Esophagus squamous epithelium (tissue), 5 donors: ENCODE measurements around the gene HFE. TPM values are rescaled to one million over a fixed set of nuclear protein-coding genes. Genes with fewer than 3 reads are reported as not detected.

Experiments used
- DNase-seq: peaks from one replicate; lab custom pipeline; 2025; lab: John Stamatoyannopoulos, UW
- H3K27ac ChIP-seq, 4 donors: fragments of 200-600 bp; sonication (generic); one replicate each; pipeline ENCODE4 v1.5.1; 2016 to 2019; ENCODE audit warnings: mild to moderate bottlenecking in 1 of 4
- H3K27me3 ChIP-seq, 4 donors: fragments of 200-600 bp; sonication (generic); 1 replicate in 3 of 4; 2 replicates in 1 of 4; pipeline versions ENCODE4 v1.5.1 to v1.6.0; 2017 to 2021; ENCODE audit warnings: antibody characterized with exemption in 1 of 4
- H3K36me3 ChIP-seq, 3 donors: fragments of 200-600 bp; sonication (generic); one replicate each; pipeline ENCODE4 v1.5.1; 2016 to 2019
- H3K4me1 ChIP-seq, 3 donors: fragments of 200-600 bp; sonication (generic); one replicate each; pipeline ENCODE4 v1.5.1; 2017 to 2019
- H3K4me3 ChIP-seq, 4 donors: fragments of 200-600 bp; sonication (generic); 1 replicate in 3 of 4; 2 replicates in 1 of 4; pipeline ENCODE4 v1.5.1; 2016 to 2019; ENCODE audit warnings: mild to moderate bottlenecking in 2 of 4, moderate library complexity in 1 of 4
- H3K9me3 ChIP-seq, 3 donors: fragments of 200-600 bp; sonication (generic); one replicate each; pipeline ENCODE4 v1.5.1; 2016 to 2019
- POLR2A ChIP-seq, 4 donors: fragments of 450-650 bp; IDR thresholded peaks; one replicate each; pipeline ENCODE4 v1.6.1; 2017; ENCODE audit warnings: antibody characterized with exemption in 4 of 4, mild to moderate bottlenecking in 4 of 4, moderate library complexity in 3 of 4
- WGBS, 2 donors: methylation state at CpG; one replicate each; pipeline ENCODE4 v1.1.5; 2018; 5-methylcytosine and 5-hydroxymethylcytosine counted together
- intact Hi-C: fragments of 100-400 bp; cut with DNase I; formaldehyde crosslinking; loops from one replicate; pipeline ENCODE4 v1.15.0; 2022
- total RNA-seq, 4 donors: library from RNA; depleted of rRNA; stranded (reverse); fragments of >200 nt; gene quantifications; one replicate each; pipeline ENCODE4 v1.1.0, GENCODE V29; 2016
- TF ChIP-seq, protein P1 (sequence below), 6 experiments: fragments of 450-650 bp in 4 of 6; fragments of 200-600 bp in 2 of 6; sonication (generic) in 2 of 6; IDR thresholded peaks; one replicate each; pipeline ENCODE4 v1.5.1; 2016 to 2019; ENCODE audit warnings: antibody characterized with exemption in 6 of 6, mild to moderate bottlenecking in 4 of 6, moderate library complexity in 4 of 6
- donor health status: DM: yes; HTN: yes; CAD: no.

Gene HFE
- total RNA-seq, 4 donors from 2014 or later: 2.9 to 7.3 (median 4.3) TPM

DNA sequence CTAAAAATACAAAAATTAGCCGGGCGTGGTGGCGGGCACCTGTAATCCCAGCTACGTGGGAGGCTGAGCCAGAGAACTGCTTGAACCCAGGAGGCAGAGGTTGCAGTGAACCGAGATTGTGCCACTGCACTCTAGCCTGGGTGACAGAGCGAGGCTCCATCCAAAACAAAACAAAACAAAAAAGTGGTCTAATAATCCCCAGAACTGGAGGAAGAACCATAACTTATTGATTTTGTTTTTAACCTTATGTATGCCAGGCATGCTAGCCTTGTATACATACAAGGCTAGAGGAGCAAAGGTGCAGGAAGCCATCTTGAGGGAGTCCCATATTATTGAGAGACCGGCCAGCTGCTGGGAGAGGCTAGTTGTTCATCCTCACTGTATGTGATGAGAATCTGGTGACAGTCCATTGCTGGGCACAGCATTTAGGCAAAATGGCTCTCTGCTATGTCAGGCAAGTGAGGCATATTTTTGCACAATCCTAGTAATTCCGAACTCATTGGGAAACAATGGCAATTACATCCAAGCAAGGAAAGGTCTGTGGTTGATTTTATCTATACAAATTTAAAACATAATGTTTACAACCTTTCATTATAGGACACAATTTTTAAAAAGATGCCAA, 18.0 kb downstream of the HFE start:
- no peak for DNase-seq
- TF ChIP-seq, protein P1, sequence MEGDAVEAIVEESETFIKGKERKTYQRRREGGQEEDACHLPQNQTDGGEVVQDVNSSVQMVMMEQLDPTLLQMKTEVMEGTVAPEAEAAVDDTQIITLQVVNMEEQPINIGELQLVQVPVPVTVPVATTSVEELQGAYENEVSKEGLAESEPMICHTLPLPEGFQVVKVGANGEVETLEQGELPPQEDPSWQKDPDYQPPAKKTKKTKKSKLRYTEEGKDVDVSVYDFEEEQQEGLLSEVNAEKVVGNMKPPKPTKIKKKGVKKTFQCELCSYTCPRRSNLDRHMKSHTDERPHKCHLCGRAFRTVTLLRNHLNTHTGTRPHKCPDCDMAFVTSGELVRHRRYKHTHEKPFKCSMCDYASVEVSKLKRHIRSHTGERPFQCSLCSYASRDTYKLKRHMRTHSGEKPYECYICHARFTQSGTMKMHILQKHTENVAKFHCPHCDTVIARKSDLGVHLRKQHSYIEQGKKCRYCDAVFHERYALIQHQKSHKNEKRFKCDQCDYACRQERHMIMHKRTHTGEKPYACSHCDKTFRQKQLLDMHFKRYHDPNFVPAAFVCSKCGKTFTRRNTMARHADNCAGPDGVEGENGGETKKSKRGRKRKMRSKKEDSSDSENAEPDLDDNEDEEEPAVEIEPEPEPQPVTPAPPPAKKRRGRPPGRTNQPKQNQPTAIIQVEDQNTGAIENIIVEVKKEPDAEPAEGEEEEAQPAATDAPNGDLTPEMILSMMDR (IDR thresholded peaks at IDR 0.05): no peak
- no peak for TF ChIP-seq POLR2A (IDR thresholded peaks at IDR 0.05)
- H3K27ac ChIP-seq: peak overlapping the region in 1 of 4 donors; percentile 89
- no peak overlapping the region for H3K4me3 ChIP-seq
- no peaks in the 10 kb centered on the region for H3K27me3 ChIP-seq
- WGBS, 2 donors: 89 to 97% methylated on average over 8 of the region's 8 CpGs
- H3K4me1 ChIP-seq: peaks cover 5 to 16% (median 9%) of the 10 kb centered on the region in 3 donors
- intact Hi-C loops: no loop called here
- H3K36me3 ChIP-seq: no peaks in the 10 kb centered on the region
- no peaks in the 10 kb centered on the region for H3K9me3 ChIP-seq

DNA sequence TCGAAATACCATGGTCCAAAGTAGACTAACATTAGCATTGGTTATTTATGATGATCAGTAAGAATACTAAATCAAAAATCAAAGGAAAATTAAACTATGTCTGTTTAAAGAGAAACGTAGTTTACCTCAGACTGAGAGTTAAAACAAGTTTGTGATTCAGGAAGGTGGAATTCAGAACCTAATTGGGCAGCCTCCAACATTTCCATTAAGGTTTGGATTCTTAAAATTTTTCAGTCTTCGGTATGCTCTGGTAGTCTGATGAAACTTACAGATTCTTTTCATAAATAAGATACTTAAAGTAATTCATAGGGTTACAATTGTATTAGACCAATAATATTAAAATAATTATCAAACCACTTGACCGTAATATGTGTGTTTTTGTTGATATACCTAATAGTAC, 18.6 kb downstream of the HFE start:
- intact Hi-C loops: no loop called here
- TF ChIP-seq, protein P1 (IDR thresholded peaks at IDR 0.05): no peak
- no peak for TF ChIP-seq POLR2A (IDR thresholded peaks at IDR 0.05)
- peaks cover 5 to 16% (median 9%) of the 10 kb centered on the region in 3 donors for H3K4me1 ChIP-seq
- no peaks in the 10 kb centered on the region for H3K27me3 ChIP-seq
- 73 to 83% methylated on average over 4 of the region's 4 CpGs for WGBS, 2 donors
- no peaks in the 10 kb centered on the region for H3K9me3 ChIP-seq
- no peak for DNase-seq
- H3K27ac ChIP-seq: no peak overlapping the region
- no peaks in the 10 kb centered on the region for H3K36me3 ChIP-seq
- H3K4me3 ChIP-seq: no peak overlapping the region

DNA sequence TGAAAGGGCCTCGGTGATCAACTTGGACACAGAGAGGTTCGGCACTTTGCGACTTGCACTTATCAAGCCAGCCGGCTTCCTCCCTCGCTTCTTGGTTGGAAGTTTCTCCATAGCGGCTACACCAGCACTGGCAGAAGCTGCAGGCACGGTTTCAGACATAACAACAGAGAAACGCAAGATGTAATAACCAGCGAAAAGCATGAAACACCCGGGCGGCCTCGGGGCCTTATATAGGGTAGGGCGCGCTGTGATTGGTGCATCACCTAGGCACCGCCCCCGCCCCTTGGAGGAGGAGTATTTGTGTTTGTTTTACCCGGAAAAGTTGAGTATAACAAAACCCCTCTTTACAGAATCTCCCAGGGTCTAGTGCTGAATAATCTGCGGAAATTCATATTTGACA, 20.7 kb downstream of the HFE start:
- Histone ChIP-seq H3K4me3 (no peak overlapping the region), H3K4me1 (peaks cover 5 to 14% (median 8%) of the 10 kb centered on the region in 3 donors), H3K36me3 (no peaks in the 10 kb centered on the region), H3K9me3 (no peaks in the 10 kb centered on the region), H3K27me3 (no peaks in the 10 kb centered on the region), H3K27ac (no peak overlapping the region)
- DNase-seq: no peak
- intact Hi-C loops: no loop called here
- TF ChIP-seq POLR2A (IDR thresholded peaks at IDR 0.05): no peak
- TF ChIP-seq, protein P1 (IDR thresholded peaks at IDR 0.05): no peak
- WGBS, 2 donors: 95 to 99% methylated on average over 8 to 16 of the region's 18 CpGs

DNA sequence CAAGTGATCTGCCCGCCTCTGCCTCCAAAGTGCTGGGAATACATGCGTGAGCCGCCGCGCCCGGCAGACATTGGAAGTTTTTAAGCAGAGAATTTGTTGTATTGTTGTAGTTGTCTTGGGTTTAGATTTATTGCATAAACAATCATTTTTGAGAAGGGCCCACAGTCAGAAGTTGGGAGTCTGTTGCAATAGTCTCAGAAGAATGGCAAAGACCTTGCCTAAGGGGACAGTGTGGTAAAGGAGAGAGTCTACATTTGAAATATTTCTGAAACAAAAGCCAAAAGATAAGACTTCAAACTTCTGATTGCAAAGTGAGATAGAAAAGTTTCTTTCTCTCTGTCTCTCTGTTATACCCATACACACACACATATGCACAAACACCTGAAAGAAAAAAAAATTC, 22.5 kb downstream of the HFE start:
- intact Hi-C loops: no loop called here
- Histone ChIP-seq H3K4me3 (no peak overlapping the region), H3K9me3 (no peaks in the 10 kb centered on the region), H3K4me1 (peaks cover 0 to under 1% (median 0%) of the 10 kb centered on the region in 3 donors), H3K27me3 (no peaks in the 10 kb centered on the region), H3K27ac (no peak overlapping the region), H3K36me3 (no peaks in the 10 kb centered on the region)
- DNase-seq: no peak
- WGBS, 2 donors: 100% methylated on average over 2 to 6 of the region's 6 CpGs
- no peak for TF ChIP-seq POLR2A (IDR thresholded peaks at IDR 0.05)
- TF ChIP-seq, protein P1 (IDR thresholded peaks at IDR 0.05): no peak

DNA sequence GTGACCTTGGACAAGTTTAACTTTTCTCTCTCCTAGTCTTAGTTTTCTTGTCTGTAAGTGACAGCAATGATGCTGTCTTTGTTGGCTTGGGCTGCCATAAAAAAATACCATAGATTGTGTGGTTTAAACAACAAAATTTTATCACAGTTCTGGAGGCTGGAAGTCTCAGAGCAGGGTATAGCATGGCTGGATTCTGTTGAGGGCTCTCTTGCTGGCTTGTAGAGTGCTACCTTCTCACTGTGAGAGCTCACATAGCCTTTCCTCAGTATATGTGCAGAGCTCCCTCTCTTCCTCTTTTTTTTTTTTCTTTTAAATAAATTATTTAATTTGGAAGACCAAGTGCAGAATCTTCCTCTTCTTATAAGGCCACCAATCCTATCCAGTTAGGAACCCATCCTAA, 26.3 kb downstream of the HFE start:
- Histone ChIP-seq H3K4me3 (no peak overlapping the region), H3K9me3 (no peaks in the 10 kb centered on the region), H3K36me3 (no peaks in the 10 kb centered on the region), H3K27ac (no peak overlapping the region), H3K4me1 (peaks cover 0 to 5% (median 0%) of the 10 kb centered on the region in 3 donors), H3K27me3 (no peaks in the 10 kb centered on the region)
- intact Hi-C loops: no loop called here
- no peak for DNase-seq
- no peak for TF ChIP-seq POLR2A (IDR thresholded peaks at IDR 0.05)
- TF ChIP-seq, protein P1 (IDR thresholded peaks at IDR 0.05): no peak
